HG03196 (cell line): ENCODE measurements around the gene SCTR.
"Not testable (repeated sequence)": the region's sequence is repeated elsewhere in the genome, so short reads cannot be mapped to it uniquely, and the experiment has no call there.

ENCODE experiments used
- ATAC-seq: cut with Tn5 transposase; IDR thresholded peaks from one replicate; pipeline ENCODE4 v1.9.1; 2021; ENCODE audit not compliant: unreplicated experiment

Gene SCTR

DNA sequence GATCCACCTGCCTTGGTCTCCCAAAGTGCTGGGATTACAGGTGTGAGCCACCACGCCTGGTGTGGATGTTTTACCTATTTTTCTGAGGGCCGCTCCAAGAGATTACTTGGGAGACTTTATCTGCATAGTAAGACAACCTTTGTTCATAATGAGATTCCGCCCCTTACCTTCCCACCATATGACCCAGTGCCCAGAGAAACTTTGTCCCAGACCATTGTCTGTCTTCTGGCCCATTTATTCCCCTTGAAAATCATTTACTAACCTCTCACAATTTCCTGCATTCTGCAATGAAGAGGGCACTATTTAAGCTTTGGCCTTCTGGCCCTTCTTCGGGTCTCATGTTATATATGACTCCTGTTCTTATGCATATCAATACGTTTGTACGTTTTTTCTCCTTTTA is 106.4 kb downstream of the SCTR start:
- ATAC-seq, result no peak

DNA sequence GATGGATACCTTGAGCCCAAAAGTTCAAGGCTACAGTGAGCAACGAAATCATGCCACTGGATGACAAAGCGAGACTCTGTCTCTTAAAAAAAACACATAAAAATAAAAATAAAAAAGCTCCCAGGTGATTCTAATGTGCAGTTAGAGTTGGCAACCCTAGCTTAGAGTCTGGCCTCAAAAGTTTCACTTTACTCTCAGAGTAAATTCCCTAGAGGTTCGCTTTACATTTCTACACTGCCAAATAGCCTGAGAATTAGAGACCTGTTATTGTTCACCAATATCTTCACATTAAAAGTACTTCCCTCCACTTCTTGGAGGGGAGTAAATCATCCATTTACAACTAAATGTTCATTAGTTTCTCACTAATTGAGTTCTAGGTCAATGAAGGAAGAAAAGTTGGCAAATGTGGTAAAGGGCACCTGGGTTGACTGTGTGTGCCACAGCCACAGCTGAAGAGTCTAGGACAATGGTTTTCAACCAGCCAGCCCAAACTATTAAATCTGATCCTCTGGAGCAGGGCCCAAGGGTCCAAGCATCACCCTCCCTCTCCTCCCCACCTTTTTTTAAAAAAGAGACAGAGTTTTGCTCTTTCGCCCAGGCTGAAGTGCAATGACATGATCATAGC is 107.9 kb downstream of the SCTR start:
- no peak for ATAC-seq

DNA sequence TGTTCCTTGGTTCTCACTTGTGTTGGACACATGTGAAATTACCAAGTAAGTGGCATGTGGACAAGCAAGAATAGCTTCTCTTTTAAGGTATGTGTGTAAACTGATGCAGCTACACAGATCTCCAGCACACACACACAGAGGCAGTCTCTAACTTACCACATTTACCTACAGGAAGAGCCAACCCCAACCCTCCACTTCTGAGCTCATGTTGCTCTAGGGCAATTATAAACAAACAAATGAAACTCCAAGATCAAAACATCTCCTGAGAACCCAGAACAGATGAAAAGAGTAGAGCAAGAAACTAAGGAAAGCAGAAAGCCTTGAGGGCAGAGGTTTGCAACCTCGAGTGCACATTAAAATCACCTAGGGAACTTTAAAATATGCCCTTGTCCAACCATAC is 108.7 kb downstream of the SCTR start:
- ATAC-seq, result no peak

DNA sequence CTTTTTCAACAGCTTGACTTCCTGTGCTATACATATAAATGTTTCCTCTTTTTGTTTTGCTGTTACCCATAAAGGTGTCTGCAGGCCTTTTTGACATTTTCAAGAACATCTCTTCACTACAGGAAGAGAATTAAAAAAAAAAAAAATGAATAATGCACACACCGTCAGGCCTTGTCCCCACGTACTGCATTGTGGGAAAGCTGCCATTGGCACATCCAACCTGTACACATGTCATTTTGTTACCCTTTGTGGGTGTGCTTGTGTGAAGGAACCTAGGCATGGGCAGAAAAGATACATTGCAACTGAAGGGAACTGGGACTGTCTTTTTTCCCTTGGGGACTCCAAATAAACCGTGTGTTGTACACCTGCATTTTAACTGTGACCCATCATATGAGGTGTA is 109.4 kb downstream of the SCTR start:
- no peak for ATAC-seq

DNA sequence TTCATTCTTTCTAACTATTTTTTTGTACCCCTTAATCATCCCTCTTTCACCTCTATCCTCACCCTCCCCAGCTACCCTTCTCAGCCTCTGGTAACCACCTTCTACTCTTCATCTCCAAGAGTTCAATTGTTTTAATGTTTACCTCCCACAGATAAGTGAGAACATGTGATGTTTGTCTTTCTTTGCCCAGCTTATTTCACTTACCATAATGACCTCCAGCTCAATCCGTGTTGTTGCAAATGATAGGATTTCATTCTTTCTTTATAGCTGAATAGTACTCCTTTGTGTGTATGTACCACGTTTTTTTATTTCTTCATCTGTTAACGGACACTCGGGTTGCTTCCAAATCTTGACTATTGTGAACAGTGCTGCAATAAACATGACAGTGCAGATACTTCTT is 114.8 kb downstream of the SCTR start:
- ATAC-seq, result no peak

DNA sequence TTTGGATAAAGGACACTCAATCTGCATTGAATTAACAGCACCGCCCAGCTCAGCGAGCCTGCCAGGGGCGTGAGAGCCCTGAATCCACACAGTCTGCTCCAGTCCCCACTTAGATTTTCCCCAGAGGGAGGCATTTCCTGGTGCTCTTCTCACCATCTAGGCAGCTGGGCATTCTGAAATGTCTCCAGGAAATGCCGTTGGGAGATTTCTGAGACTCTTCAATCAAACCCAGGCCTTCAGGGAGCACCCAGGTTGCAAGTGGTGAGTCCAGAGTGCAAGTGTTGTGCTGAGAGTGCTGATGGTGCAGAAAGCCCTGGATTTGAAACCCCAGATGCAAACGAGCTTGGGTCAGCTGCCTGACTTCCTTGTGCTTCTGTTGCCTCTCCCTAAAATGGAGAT is 116.1 kb downstream of the SCTR start:
- ATAC-seq, result no peak

DNA sequence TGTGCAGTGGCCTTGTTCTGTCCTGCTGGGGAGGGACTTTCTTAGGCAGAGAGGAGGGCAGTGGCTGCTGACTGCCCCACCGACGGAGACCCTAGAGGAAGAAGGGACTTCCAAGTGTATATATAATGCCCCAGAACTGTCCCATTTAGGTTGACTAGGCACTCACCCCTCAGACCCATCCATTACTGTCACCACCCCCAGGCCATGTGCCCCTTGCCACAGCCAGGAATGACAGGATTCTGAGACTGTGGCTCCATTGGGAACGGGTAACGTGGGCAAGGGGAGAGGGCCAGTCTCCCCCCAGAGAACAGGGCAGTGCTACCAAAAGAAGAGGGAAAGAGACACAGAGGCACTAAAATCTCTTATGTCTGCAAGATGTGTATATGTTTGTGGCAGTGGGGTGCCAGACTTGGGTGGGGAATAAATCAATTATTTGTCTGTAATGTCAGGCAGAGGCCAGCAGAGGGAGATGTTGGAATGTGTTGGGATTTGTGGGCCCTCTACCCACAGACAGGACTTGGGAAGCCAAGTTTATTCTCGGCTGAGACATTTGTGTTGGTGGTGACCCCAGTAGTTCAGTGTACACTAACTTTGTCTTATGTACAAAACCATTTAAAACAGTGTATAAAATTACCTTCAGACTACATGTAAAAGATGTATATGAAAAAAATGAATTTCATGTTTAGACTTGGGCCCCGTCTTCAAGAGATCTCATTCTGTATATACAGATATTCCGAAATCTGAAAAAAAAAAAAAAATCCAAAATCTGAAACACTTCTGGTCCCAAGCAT is 116.7 kb downstream of the SCTR start:
- peak; percentile 51 for ATAC-seq

DNA sequence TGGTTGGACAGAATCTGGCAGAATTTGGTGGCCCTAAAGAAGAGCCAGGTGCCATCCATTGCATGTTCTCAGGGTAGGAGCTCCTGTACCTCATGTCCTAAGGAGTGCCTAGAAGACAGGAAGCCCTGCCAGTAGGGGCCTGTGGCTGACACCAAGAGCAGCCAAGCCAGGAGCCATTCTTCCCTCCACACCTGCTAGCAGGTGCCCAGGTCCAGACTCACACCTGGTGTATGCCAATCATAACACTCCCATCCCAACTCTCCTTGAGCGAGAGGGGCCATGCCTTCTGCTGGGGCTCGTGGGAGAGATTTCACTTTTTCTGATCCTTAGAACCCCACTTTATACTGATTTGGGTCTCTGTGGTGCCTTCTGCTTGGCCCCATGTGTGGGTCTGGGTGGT is 119.1 kb downstream of the SCTR start:
- ATAC-seq, result no peak

DNA sequence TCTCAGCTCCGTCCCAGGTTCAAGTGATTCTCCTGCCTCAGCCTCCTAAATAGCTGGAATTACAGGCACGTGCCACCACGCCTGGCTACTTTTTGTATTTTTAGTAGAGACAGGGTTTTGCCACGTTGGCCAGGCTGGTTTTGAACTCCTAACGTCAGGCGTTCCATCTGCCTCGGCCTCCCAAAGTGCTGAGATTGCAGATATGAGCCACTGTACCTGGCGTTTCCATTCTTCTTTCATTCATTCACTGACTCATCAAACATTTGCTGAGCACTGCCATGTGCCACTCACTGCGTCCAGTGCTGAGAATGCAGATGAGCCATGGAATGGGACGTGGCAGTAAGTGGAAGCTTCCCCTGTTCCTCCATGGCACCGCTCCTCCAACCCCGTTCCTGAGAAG is 120.7 kb downstream of the SCTR start:
- not testable (repeated sequence) for ATAC-seq

DNA sequence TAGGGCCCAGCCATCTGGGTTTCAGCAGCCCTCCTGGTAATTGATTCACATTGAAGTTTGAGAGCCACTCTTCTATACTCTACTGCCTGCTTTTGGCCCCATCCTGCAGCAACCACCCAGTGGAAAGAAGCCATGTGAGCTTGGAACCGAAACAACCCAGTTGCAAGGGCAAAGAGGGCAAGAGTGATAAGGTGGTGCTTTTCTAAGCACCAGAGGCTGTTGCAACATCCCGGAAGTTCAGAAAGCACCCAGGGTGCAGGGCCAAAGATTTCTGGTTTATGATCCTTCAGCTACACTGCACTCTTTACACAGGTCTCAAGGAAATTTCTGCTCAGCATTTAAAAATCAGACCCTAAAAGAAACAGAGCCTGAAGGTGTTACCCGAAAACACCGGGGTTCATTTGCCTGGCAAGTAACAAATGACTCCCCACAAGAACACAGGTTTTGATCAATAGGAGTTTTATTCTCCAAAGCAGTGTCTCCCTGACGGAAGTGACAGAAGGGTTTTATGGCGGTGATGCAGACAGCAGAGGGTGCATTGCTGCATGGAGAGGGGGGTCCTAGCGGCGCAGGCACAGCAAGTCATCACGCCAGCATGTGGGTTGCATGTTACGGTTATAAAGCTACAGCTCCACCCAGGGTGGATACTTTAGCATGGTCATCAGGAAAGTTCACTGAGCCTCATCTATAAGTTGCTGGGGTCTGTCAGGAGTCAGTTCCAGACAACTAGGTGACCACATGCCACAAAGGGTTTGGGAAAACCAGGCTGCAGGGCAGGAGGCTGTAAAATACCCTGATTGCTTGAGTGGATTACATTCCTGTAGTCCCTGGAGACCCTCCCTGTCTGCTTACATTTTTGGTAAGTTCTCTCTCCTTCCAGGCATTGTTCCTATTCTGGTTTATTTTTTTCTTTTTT is 121.4 kb downstream of the SCTR start:
- no peak for ATAC-seq

DNA sequence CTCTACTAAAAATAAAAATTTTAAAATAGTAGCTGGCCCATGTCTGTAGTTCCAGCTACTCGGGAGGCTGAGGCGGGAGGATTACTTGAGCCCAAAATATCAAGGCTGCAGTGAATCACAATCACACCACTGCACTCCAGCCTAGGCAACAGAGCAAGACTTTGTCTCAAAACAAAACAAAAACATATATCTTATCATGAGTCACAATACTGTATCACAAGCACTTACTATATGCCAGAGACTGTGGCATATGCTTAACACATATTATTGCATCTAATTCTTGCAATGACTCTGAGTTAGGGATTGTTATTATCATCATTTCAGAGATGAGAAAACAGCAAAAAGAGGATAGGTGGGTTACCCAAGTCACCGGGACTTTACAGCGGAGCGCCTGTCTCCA is 122.2 kb downstream of the SCTR start:
- no peak for ATAC-seq

DNA sequence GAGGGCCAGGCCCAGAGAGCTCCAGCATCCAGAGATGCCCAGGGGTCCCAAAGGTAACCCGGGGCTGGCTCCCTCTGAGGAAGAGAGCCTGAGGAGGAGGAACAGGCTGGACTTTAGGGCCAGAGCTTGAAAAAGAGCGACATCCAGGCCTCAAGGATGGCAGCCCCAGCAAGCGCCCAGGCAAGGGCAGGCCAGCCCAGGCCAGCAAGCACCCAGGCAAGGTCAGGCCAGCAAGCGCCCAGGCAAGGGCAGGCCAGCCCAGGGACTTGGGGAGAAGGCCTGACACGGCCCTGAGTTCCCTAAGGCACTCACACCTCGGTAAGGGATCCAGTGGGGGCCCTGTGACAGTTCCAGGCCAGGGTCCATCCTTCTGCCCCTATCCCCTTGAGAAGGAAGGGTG is 127.1 kb downstream of the SCTR start:
- ATAC-seq, result no peak

DNA sequence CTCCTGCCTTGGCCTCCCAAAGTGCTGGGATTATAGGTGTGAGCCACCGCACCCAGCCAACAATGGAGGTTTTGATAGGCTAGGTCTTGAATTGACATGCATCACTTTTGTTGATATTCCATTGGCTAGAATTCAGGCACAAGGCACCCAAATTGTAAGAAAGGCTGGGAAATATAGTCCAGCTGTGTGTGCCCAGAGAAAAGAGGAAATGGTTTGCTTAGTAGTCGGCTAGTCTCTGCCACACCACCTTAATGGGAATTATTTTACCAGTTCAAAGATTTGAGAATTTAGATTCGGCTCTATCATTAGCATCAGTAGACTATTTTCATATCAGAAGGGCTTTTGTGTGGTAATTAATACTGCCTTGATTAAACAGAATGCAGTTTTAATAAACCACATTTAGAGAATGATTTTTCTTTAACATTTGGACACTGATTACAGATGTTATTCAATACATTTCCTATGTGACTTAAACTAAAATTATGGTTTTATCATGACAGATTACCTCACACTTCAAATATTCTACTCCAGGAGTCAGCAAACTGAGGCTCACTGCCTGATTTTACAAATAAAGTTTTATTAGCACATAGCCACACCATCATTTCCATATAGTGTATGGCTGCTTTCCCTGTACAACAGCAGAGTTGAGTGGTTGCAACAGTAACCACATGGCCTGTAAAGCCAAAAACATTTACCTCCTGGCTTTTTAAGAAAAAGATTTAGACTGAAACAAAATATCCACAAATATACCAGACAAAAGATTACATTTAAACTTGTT is 130.1 kb downstream of the SCTR start:
- ATAC-seq, result no peak
